CD4-positive, alpha-beta T cell treated with Interleukin-15 for 1 hour (primary cell): ENCODE measurements around the gene CHMP1A.

Experiments
- DNase-seq: peaks from one replicate; pipeline ENCODE4 v3.0.0-alpha.2; 2020

Gene CHMP1A

GRCh38 chr16:89602273-89602951 is 55.1 kb downstream of the CHMP1A start:
- DNase-seq = peak; percentile 35

DNA sequence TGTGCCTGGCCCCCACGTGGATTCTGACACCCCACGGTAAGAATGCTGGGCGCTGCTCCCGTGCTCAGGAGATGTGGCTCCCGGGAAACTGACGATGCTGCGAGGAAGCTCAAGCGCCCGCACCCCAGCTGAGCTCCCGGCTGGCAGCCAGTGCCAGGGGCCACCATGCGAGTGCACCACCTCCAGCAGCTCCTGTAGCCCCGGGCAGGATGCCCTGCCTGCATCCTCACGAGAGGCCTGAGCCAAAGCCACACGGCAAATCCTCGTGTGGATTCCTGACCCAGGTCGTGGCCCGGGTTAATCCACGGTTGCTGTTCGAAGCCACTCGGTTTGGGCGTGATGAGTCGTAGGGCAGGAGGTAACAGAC is 55.6 kb downstream of the CHMP1A start:
- DNase-seq = no peak

DNA sequence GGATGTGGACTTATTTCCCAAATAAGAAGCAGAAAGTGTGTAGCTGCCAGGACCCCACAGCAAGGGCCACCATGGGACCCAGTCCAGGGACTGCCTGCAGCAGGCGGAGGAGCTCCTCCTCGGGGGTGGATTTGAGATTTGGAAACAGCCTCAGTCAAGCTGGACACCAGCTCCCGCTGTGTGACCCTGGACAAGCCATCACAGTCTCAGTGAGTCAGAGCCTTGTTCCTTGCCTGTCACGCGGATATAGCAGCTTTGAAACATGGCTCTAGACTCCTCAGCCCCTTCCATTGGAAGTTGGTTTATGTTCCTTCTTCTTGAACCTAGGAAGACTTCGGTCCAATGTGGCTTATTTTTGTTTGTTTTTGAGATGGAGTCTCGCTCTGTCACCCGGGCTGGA is 56.6 kb downstream of the CHMP1A start:
- DNase-seq = no peak

- no peak for DNase-seq
These were observed 57.1 kb downstream of the CHMP1A start for GRCh38 chr16:89600427-89600826.

- no peak for DNase-seq
These were observed 57.6 kb downstream of the CHMP1A start for GRCh38 chr16:89599902-89600301.

GRCh38 chr16:89599451-89599858 is 58.1 kb downstream of the CHMP1A start:
- DNase-seq = no peak

DNA sequence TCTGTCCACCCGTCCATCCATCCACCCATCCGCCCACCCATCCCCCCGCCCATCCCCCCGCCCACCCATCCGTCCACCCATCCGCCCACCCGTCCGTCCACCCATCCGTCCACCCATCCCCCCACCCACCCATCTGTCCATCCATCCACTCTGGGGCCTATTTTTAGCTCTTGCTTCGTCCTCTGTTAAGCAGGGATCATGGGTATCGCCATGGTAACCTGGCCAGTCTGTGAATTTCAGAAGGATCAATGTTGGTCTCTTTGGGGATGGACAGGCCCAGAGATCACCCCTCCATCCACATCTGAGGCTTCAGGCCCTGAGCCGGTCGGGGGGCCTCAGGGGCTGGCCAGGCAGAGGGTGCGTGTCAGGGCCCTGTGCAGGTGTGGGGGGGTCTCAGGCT is 59.3 kb downstream of the CHMP1A start:
- DNase-seq = no peak

- DNase-seq = no peak
These were observed 60.4 kb downstream of the CHMP1A start for GRCh38 chr16:89596957-89597649.

GRCh38 chr16:89596061-89596689 is 61.3 kb downstream of the CHMP1A start:
- no peak for DNase-seq

DNA sequence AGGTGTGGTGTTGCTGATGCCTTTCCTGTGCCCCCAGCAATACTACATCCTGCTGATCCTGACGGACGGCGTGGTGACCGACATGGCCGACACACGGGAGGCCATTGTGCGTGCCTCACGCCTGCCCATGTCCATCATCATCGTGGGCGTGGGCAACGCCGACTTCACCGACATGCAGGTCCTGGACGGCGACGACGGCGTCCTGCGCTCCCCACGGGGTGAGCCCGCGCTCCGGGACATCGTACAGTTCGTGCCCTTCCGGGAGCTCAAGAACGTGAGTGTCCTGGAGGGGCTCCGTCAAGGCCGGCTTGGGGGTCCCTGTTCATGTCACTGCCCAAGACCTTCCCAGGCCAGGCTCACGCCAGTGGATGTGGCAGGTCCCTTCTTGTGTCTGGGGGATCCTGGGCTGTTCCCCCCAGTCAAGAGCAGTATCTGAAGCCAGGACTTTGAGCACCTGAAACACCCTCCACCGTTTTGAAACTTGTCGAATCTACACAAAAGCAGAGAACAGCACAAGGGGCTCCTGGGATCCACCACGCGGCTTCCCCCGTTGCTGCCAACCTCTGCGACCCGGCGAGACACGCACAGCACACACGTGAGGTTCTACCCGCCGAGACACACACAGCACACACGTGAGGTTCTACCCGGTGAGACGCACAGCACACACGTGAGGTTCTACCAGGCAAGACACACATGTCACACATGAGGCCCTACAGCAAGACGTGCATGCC is 62.0 kb downstream of the CHMP1A start:
- no peak for DNase-seq
